ENCODE results near the gene GRAMD1B.

Gene GRAMD1B

GRCh38 chr11:123425367-123425766, 4.7 kb upstream of the GRAMD1B start:
- no peak overlapping the region for H3K4me3 ChIP-seq (ENCODE audit: low read length)
- peaks cover 38% of the 10 kb centered on the region for H3K27me3 ChIP-seq (ENCODE audit: control insufficient read depth, low read length)
- no peaks in the 10 kb centered on the region for H3F3A ChIP-seq (ENCODE audit: control insufficient read depth, insufficient read depth)

GRCh38 chr11:123426789-123427188, 3.3 kb upstream of the GRAMD1B start:
- H3F3A ChIP-seq (ENCODE audit: control insufficient read depth, insufficient read depth) = no peaks in the 10 kb centered on the region
- no peak overlapping the region for H3K4me3 ChIP-seq (ENCODE audit: low read length)
- no peaks in the 10 kb centered on the region for H3K79me2 ChIP-seq (ENCODE audit: control insufficient read depth, low read length)
- no peaks in the 10 kb centered on the region for H3K9me3 ChIP-seq (ENCODE audit: control insufficient read depth, insufficient read depth, low read length)
- no peaks in the 10 kb centered on the region for H3K4me1 ChIP-seq (ENCODE audit: control insufficient read depth, low read length)
- H3K9me2 ChIP-seq (replicated peaks; ENCODE audit: control insufficient read depth, low read length) = no peaks in the 10 kb centered on the region
- peaks cover 35% of the 10 kb centered on the region for H3K27me3 ChIP-seq (ENCODE audit: control insufficient read depth, low read length)
- no peaks in the 10 kb centered on the region for H3K36me3 ChIP-seq (ENCODE audit: control insufficient read depth, low read length)
- H3K27ac ChIP-seq (ENCODE audit: low read depth, low read length) = no peak overlapping the region
- no peaks in the 10 kb centered on the region for H4K20me1 ChIP-seq (ENCODE audit: control insufficient read depth, insufficient read depth, low read depth, low read length)
- no peak for TF ChIP-seq CTCF (IDR thresholded peaks at IDR 0.05; ENCODE audit: low read depth, low read length, poor library complexity, severe bottlenecking)
- no peak for TF ChIP-seq EZH2phosphoT487 (IDR thresholded peaks at IDR 0.05; ENCODE audit: borderline replicate concordance, low read length)
- H3K4me2 ChIP-seq (ENCODE audit: low read length) = no peak overlapping the region

More at GRCh38 chr11:123425367-123425766, 4.7 kb upstream of the GRAMD1B start:
- H3K9me2 ChIP-seq (replicated peaks; ENCODE audit: control insufficient read depth, low read length) = no peaks in the 10 kb centered on the region
- no peaks in the 10 kb centered on the region for H3K4me1 ChIP-seq (ENCODE audit: control insufficient read depth, low read length)
- no peak overlapping the region for H3K4me2 ChIP-seq (ENCODE audit: low read length)
- no peaks in the 10 kb centered on the region for H4K20me1 ChIP-seq (ENCODE audit: control insufficient read depth, insufficient read depth, low read depth, low read length)
- H3K36me3 ChIP-seq (ENCODE audit: control insufficient read depth, low read length) = no peaks in the 10 kb centered on the region
- no peaks in the 10 kb centered on the region for H3K79me2 ChIP-seq (ENCODE audit: control insufficient read depth, low read length)
- H3K27ac ChIP-seq (ENCODE audit: low read depth, low read length) = no peak overlapping the region
- TF ChIP-seq EZH2phosphoT487 (IDR thresholded peaks at IDR 0.05; ENCODE audit: borderline replicate concordance, low read length) = no peak
- TF ChIP-seq CTCF (IDR thresholded peaks at IDR 0.05; ENCODE audit: low read depth, low read length, poor library complexity, severe bottlenecking) = no peak
- H3K9me3 ChIP-seq (ENCODE audit: control insufficient read depth, insufficient read depth, low read length) = no peaks in the 10 kb centered on the region

GRCh38 chr11:123427405-123427804, 2.7 kb upstream of the GRAMD1B start:
- Histone ChIP-seq H3K9me3 (ENCODE audit: control insufficient read depth, insufficient read depth, low read length) (no peaks in the 10 kb centered on the region), H3K4me2 (ENCODE audit: low read length) (no peak overlapping the region), H3K9me2 (replicated peaks; ENCODE audit: control insufficient read depth, low read length) (no peaks in the 10 kb centered on the region), H3K36me3 (ENCODE audit: control insufficient read depth, low read length) (no peaks in the 10 kb centered on the region), H3F3A (ENCODE audit: control insufficient read depth, insufficient read depth) (no peaks in the 10 kb centered on the region), H3K79me2 (ENCODE audit: control insufficient read depth, low read length) (no peaks in the 10 kb centered on the region), H3K4me1 (ENCODE audit: control insufficient read depth, low read length) (no peaks in the 10 kb centered on the region), H4K20me1 (ENCODE audit: control insufficient read depth, insufficient read depth, low read depth, low read length) (no peaks in the 10 kb centered on the region), H3K27me3 (ENCODE audit: control insufficient read depth, low read length) (peaks cover 30% of the 10 kb centered on the region), H3K27ac (ENCODE audit: low read depth, low read length) (no peak overlapping the region), H3K4me3 (ENCODE audit: low read length) (no peak overlapping the region)
- TF ChIP-seq CTCF (IDR thresholded peaks at IDR 0.05; ENCODE audit: low read depth, low read length, poor library complexity, severe bottlenecking) = no peak
- TF ChIP-seq EZH2phosphoT487 (IDR thresholded peaks at IDR 0.05; ENCODE audit: borderline replicate concordance, low read length) = no peak

Measured in DOHH2 (cell line).